DMS153 treated with DMSO at 0.1 percent for 48 hours (cell line): ENCODE results near the gene UQCC2.

Experiments used
- DNase-seq: peaks from one replicate; lab custom pipeline; 2025; ENCODE audit not compliant: unreplicated experiment; lab: John Stamatoyannopoulos, UW

The UQCC2 gene

DNA sequence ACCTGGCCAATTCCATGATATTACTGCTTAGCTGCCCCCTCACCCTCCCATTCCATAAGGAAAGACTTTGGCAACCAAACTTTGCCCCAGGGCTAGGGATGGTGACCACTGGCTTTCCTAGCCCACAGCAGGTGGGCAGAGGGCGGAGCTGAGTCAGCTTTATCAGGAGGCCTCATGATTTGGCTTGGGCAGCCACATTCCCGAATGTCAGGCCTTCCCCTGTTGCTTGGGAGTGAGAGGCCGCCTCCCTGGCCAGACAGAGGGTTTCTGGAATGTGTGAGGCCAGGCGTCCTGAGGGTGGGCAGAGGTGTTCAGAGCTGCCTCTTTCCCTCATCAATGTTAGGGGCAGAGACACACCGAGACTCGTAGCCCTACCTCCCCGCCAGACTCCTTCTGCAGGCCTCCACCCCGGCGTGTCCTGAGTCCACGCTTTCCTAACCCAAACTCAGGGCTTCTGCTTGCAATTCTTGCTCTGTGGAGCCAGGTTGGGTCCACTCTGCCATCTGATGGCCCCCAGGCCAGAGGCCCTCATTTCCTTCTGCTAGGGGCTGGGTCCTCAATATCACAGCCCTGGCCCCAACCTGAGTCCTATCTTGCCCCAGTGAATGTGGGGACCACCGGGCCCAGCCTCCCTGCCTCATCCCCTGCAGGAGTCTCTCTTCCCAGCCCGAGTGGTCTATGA, 19.3 kb downstream of the UQCC2 start:
- DNase-seq: no peak

DNA sequence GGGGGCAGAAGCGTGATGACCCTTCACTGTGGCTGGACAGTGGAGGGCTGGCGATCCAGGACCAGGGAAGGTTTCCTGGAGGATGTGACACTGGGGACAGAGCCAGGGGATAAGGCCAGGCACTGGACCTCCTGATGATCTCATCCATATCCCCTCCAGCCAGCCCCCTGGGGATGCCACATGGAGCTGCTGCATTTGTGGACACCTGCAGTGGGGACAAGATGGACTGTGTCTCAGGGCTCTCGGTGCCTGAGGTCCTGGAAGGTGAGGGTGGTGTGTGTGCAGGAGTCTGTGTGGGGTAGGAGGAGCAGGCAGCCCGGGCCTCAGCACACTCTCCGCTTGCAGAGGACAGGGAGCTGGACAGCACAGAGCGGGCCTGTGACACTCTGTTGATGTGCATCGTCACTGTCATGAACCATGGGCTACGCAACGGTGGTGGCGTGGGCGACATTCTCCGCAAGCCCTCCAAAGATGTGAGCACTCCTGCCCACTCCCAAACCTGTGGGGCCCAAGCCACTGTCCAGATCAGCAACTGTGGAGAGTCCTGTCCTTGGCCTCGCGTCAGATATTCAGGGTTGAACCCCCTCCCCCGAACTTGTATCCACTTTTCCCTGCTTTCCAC, 19.9 kb downstream of the UQCC2 start:
- DNase-seq: no peak

DNA sequence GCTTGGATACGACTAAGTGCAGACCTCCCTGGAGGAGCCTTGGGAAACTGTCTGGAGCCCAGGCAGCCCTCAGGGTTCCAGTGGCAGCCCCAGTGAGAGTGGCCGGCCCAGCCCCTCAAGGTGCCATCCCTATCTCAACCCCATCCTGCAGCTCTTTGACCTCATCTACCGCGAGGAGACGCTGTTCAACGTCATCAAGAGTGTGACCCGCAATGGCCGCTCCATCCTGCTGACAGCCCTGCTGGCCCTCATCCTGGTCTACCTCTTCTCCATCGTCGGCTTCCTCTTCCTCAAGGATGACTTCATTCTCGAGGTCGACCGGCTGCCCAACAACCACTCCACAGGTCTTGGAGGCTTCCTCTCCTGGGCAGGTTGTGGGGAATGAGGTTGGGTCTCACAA, 20.7 kb downstream of the UQCC2 start:
- DNase-seq: no peak

DNA sequence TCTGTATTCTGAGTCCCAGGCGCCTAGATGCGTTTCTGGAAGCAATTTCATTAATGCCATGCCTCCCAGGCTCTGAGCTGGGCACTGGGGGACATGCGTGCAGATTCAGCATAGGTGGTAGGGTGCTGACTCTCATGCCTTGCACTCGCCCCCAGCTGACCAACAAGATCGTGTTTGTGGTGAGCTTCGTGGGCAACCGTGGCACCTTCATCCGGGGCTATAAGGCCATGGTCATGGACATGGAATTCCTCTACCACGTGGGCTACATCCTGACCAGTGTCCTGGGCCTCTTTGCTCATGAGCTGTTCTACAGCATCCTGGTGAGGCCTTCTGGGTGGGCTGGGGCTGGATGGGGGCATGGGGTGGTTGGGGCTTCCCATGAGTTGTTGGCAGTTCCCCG, 21.6 kb downstream of the UQCC2 start:
- DNase-seq: no peak

DNA sequence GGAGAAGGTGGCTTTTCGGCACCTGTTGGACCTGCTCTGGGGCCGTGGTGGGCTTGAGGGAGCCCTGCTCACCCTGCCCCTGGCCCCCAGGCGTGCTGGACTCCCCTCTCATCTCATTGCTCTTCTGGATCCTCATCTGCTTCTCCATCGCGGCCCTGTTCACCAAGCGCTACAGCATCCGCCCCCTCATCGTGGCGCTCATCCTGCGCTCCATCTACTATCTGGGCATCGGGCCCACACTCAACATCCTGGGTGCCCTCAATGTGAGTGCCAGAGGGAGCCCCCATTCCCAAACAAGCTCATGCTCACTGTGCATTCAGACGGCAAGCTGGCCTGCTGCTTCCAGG, 22.4 kb downstream of the UQCC2 start:
- DNase-seq: no peak

DNA sequence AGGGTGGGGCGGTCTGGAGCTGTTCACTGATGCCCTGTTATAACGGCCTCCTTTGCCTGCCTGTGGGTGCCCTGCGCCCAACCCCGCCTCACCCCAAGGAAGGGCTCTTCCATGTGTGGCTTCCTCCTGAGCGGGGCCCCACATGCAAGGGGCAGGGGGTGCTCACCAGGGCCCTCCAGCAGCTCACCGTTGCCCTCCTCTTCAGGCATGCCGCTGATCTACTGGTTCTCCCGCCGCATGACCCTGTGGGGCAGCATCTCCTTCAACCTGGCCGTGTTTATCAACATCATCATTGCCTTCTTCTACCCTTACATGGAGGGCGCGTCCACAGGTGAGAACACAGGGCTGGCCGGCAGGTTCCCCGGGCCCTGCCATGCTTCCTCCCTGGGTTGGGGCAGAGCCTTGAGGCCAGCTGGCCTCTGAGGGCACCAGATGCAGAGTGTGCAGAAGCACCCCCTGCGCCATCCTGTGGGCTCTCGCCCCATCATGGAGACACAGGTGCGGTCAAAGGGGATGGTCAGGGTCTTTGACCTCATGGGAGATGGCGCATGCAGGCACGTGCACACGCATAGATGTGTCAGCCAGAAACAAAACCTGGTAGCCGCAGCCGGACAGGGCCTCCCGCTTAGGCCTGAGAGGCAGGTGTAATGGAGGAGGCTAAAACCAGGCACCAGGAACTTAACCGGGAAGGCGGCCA, 22.9 kb downstream of the UQCC2 start:
- DNase-seq: no peak

DNA sequence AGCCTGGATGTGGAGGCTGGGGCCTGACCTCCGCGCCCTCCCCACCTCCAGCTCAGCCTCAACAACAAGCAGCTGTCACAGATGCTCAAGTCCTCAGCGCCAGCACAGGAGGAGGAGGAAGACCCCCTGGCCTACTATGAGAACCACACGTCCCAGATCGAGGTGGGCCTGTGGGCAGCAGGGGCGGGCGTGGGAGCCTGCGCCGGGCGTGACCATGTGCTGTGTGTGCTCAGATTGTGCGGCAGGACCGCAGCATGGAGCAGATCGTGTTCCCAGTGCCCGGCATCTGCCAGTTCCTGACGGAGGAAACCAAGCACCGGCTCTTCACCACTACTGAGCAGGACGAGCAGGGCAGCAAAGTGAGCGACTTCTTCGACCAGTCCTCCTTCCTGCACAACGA, 23.5 kb downstream of the UQCC2 start:
- DNase-seq: no peak

DNA sequence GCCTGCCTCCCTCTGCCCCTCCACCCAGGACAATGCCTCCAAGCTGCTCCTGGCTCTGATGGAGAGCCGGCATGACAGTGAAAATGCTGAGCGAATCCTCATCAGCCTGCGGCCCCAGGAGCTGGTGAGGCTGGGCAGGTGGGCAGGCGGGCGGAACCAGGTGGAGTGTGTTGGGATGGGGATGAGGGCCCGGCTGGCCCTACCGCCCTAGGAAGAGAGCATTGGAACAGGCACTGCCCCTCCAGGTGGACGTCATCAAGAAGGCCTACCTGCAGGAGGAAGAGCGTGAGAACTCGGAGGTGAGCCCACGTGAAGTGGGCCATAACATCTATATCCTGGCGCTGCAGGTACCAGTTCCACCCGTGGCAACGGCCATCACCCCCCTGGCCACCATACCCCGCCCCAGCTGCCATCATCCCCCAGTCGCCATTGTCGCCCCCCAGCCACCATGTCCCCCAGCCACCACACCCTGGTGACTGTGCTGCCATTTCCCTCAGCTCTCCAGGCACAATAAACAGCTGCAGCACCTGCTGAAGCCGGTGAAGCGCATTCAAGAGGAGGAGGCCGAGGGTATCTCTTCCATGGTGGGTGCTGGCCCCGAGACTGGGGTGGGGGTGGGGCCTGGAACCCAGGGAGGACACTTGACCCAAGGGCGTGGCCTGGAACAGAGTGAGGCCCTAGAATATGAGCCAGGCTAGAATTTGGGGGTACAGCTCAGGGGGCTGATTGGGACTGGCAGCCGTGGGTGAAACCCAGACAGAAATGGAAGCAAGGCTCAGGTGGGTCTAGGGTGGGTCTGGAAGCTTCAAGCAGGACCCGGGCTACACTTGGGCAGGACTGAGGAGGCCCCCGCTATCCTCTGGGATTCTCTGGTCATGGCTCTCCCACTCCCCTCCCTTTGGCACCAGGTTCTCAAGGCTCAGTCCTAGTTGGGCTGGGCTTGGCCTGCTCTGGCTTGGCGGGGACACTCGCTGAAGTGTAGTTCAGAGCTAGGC, 24.2 kb downstream of the UQCC2 start:
- no peak for DNase-seq

DNA sequence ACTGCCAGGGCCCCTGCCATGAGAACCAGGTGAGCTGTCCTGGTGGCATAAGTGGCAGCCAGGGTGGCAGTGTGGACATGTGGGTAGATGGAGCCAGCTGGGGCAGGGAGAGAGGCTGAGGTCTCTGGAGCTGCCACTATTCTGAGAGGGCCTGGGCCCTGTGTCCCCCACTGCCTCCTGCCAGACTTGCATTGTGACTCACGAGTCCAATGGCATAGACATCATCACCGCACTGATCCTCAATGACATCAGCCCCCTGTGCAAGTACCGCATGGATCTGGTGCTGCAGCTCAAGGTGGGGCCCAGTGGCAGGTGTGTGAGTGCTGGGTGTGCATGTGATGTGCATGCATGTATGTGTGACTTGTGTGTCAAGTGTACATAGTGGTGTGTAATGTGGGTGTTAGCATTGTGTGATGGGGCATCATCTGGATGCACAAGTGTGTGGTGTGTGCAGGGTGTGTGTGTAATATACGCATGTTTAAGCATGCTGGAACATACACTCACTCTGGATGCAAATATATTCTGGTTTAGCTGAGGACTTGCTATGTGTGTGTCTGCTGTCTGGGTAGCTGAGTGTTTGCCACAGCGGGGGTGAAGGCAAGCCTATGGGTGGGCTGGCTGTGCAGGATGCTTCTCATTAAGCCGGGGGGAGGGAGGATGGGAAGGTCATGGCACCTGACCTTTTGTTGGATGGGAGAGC, 25.1 kb downstream of the UQCC2 start:
- no peak for DNase-seq

DNA sequence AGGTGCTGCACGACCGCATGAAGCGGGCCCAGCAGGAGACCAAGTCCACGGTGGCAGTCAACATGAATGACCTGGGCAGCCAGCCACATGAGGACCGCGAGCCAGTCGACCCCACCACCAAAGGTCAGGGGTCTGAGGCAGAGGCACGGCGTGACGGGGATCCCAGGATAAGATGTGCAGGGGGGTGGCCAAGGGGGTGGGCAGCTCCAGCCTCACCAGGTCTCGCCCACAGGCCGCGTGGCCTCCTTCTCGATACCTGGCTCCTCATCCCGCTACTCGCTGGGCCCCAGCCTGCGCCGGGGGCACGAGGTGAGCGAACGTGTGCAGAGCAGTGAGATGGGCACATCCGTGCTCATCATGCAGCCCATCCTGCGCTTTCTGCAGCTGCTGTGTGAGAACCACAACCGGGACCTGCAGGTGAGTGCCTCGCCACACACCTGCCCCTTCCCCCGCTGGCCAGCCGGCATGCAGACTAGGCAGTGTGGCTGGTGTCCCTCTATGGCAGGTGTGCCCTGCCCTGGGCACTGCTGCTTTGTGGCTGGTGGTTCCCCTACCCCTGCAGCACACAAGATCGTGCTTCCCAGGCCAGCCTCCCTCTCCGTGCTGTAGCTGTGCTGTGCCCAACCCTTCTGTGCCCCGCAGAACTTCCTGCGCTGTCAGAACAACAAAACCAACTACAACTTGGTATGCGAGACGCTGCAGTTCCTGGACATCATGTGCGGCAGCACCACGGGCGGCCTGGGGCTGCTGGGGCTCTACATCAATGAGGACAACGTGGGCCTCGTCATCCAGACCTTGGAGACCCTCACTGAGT, 25.9 kb downstream of the UQCC2 start:
- no peak for DNase-seq

DNA sequence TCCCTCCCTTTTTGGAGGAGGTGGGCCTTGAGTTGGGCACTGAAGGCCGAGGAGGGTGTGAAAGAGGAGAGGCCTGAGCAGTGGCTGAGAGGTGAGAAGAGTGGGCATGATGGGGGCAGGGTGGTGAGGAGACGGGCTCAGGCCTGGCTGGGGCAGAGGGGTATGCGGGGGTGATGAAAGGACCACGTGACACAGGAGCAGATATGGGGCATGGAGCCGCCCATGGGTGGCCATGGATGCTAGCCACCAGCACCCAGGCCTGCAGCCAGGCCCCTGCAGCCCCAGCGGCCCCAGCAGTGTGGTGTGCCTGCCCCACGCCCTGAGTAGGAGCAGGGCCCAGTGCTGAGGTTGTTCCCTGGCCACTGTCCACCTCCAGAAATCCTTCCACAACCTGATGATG, 26.5 kb downstream of the UQCC2 start:
- no peak for DNase-seq

DNA sequence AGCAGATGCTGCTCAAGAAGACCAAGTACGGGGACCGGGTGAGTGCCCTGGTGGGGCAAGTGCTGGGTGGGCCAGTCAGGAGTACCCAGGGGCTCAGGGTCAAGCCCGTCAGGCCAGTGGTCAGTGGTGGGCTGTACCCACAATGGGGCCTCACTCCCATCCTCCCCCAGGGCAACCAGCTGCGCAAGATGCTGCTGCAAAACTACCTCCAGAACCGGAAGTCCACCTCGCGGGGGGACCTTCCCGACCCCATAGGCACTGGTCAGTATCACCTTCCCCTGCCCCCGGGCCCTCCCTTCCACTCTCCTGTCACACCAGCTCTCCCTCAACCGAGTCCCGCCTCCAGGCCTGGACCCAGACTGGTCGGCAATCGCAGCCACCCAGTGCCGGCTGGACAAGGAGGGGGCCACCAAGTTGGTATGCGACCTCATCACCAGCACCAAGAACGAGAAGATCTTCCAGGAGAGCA, 27.0 kb downstream of the UQCC2 start:
- no peak for DNase-seq

DNA sequence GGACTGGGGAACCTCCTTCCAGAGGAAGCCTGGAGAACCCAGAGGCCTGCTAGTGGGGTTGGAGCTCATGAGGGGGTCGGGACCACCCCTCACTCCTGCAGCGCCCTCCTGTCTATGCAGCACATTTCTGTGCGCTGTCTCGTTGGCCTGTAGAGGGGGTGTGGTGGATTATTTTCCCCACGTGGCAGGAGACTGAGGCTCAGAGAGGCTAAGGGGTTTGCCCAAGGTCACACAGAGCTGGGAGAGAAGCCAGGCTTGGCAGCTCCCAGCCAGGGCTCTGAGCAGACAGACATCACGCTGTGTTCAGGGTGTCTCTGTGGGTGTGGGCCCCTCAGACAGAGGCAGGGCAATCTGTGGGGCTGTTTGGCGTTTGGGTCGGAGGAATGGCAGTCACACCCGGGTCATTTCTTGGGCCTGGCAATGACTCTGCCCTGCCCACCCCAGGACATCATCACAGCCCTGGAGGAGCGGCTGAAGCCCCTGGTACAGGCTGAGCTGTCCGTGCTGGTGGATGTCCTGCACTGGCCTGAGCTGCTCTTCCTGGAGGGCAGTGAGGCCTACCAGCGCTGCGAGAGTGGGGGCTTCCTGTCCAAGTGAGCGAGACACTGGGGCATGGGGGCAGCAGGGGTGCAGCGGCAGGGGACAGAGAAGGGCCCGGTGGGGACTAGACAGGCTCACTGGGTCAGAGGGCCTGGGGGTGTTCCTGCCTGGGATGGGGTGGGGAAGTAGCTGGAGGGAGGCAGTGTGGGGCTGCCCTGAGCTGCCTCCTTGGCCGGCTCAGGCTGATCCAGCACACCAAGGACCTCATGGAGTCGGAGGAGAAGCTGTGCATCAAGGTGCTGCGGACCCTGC, 27.7 kb downstream of the UQCC2 start:
- DNase-seq: no peak

DNA sequence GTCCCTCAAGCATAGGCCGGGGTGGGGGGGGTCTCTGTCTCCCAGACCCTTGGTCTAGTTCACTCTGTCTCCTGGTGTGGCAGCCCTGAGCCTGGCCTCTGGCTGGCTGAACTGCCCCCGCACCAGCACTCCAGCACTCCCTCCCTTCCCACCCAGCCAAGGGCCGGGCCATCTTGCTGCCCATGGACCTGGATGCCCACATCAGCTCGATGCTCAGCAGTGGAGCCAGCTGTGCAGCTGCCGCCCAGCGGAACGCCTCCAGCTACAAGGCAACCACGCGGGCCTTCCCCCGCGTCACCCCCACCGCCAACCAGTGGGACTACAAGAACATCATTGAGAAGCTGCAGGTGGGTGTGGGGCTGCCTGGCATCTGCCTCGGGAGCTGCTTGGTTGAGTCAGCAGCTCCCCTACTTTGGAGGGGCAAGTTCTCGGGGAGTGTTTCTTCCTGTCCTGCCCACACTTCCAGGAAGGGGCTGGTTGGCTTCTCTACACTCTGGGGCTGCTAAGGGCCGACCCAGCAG, 28.4 kb downstream of the UQCC2 start:
- DNase-seq: no peak

DNA sequence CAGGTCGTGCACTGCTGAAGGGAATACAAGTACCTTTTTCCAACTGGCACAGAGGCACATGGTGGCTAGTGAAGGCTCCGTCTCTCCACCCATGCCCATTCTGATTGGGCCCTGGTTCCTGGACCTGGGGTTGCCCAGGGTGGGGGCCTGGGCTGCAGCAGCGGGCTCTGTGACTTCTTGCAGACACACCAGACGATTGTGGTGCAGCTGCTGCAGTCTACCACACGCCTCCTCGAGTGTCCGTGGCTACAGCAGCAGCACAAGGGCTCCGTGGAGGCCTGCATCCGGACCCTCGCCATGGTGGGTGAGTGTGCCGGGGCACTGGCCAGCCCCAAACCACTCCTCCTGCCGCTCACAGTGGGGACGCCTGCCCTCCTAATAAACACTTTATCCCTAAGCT, 29.2 kb downstream of the UQCC2 start:
- DNase-seq: no peak

DNA sequence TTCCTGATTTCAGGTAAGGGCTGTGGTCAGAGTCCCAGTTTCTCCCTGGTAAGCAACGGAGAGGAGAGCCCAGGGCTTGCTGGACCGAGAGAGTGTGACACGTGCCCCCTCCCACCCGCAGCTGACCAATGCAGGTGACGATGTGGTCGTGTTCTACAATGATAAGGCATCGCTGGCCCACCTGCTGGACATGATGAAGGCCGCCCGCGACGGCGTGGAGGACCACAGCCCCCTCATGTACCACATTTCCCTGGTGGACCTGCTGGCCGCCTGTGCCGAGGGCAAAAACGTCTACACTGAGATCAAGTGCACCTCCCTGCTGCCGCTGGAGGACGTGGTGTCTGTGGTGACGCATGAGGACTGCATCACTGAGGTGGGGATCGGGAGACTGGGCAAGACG, 31.7 kb downstream of the UQCC2 start:
- no peak for DNase-seq

DNA sequence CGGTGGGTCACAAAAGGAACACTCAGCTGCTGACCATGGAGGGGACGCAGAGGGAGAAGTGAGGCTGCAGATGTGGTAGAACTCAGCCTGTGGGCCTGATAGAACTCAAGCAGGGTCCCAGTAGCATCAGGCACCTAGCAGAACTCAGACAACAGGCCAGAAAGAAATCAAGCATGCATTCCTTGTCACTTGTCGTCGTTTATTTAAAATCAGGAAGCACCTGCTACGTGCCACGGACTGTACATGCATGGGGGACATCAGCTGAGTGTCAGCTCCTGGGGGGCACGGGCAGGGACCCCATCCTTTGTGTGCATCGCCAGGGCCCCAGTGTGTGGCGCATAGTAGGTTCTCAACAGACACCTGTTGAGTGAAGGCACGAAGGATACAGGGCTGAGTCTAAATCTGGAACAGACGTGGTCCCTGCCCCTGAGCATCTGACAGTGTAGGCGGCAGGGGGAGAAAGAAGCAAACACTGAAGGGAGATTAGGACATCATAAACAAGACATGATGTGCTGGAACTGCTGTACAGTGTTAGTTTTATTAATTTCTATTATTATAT, 32.5 kb downstream of the UQCC2 start:
- DNase-seq: no peak

DNA sequence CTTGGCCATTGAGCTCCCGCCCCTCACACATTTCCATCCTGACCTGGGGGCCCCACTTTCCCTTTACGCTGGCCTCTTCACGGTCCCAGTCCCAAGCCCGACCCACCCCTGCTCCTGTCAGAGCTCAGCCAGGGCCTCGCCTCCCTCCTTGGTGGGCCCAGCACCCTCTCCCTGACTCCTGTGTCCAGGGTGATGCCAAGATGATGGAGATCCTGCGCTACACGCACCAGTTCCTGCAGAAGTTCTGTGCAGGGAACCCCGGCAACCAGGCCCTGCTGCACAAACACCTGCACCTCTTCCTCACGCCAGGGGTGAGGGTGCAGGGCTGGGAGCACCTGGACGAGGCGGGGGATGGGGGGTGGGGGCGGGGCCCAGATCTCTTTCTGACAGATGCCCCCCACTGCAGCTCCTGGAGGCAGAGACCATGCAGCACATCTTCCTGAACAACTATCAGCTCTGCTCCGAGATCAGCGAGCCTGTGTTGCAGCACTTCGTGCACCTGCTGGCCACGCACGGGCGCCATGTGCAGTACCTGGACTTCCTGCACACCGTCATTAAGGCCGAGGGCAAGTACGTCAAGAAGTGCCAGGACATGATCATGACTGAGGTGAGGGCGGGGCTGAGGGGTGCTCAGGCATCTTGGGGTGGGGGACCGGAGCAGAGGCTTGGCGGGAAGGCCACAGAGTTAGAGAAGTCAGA, 33.1 kb downstream of the UQCC2 start:
- DNase-seq: no peak
